SK-N-SH (cell line): Measurements from ENCODE around the gene RAD1.

Experiments
- CTCF ChIP-seq: fragments of 200-600 bp; sonication (generic); IDR thresholded peaks from 2 replicates; pipeline ENCODE4 v1.6.1; 2017; ENCODE audit warnings: antibody characterized with exemption, mild to moderate bottlenecking, moderate library complexity
- POLR2AphosphoS5 ChIP-seq: IDR thresholded peaks from 2 replicates; pipeline ENCODE4 v1.6.1; 2012; ENCODE audit warnings: low read depth, low read length
- REST ChIP-seq: IDR thresholded peaks from 2 replicates; pipeline ENCODE4 v1.6.1; 2012; ENCODE audit warnings: mild to moderate bottlenecking, low read depth, low read length, moderate library complexity
- RXRA ChIP-seq: IDR thresholded peaks from 2 replicates; pipeline ENCODE4 v1.4.0; 2012; ENCODE audit warnings: low read depth, mild to moderate bottlenecking, borderline replicate concordance
- ZBTB33 ChIP-seq: IDR thresholded peaks from 2 replicates; pipeline ENCODE4 v1.4.0; 2012; ENCODE audit warnings: low read depth, borderline replicate concordance

- TF ChIP-seq ZBTB33 (no peak), CTCF (no peak), POLR2AphosphoS5 (no peak), RXRA (no peak), REST (no peak)
Measured at GRCh38 chr5:34930462-34930844, 15.1 kb upstream of the RAD1 start.
